ENCODE data around the gene ALOX5AP. TPM values are rescaled to one million over a fixed set of nuclear protein-coding genes. Genes with fewer than 3 reads are reported as not detected.

The ALOX5AP gene
- total and polyA plus RNA-seq, 9 of the 15 experiments (the other 6 are each of a cell fraction or from before 2014, with no cell fraction given), result 0.31 TPM; not detected in 8

GRCh38 chr13:30792285-30793000, 57.1 kb downstream of the ALOX5AP start:
- Histone ChIP-seq H3K9me1 (ENCODE audit: control insufficient read depth, insufficient read depth, low read length) (no peaks in the 10 kb centered on the region), H3K4me3 (no peak overlapping the region), H3K79me2 (ENCODE audit: control insufficient read depth, insufficient read depth, low read length) (no peaks in the 10 kb centered on the region), H2AFZ (ENCODE audit: low read depth, low read length) (no peak overlapping the region), H4K20me1 (replicated peaks; ENCODE audit: control insufficient read depth, insufficient read depth, low read length) (no peaks in the 10 kb centered on the region), H3K27ac (ENCODE audit: extremely low read depth, low read depth, low read length) (no peak overlapping the region), H3K9ac (ENCODE audit: insufficient read depth in 1 of 2, low read depth in 2 of 2, low read length in 2 of 2) (no peak overlapping the region), H3K4me2 (ENCODE audit: insufficient read depth, low read length) (no peak overlapping the region), H3K4me1 (replicated peaks in 1 of 2; ENCODE audit: control insufficient read depth in 2 of 2, insufficient read depth in 2 of 2, low read length in 2 of 2) (no peaks in the 10 kb centered on the region; a peak in 1 of 5 replicates), H3K9me3 (replicated peaks; ENCODE audit: control insufficient read depth, insufficient read depth, low read depth, low read length) (no peaks in the 10 kb centered on the region), H3K27me3 (ENCODE audit: control insufficient read depth in 2 of 2, insufficient read depth in 2 of 2, low read length in 2 of 2) (peaks cover 0 to 26% of the 10 kb centered on the region in 2 experiments; a peak in 2 of 5 replicates), H3K36me3 (ENCODE audit: control insufficient read depth, insufficient read depth, low read length) (no peaks in the 10 kb centered on the region)
- DNase-seq (ENCODE audit: extremely low read depth in 1 of 4, low spot score in 3 of 4) (peak in 1 of 4 experiments; percentile 3), FAIRE-seq (no peak), ATAC-seq (peak; percentile 44; the same call in 1 of the 3 replicates)
- intact Hi-C loops (cut with micrococcal nuclease), result no loop called here
- in situ Hi-C loops (cut with MboI), result loop anchor here (10.0 kb wide), 1 partner anchor 668 kb away; no protein-coding TSS in a partner anchor
- 0% methylated on average over 8 of the region's 12 CpGs for WGBS (ENCODE audit: insufficient coverage, low coverage, missing lambda C conversion rate)
- CTCF ChIA-PET (ENCODE audit: low intra/inter-chr PET ratio), result no interaction called here
- BruUV-seq (replicated peaks), result no TSS peak
- POLR2A ChIA-PET, result no interaction called here
- no peak for TF ChIP-seq PHF20 (IDR thresholded peaks at IDR 0.05; ENCODE audit: partially characterized antibody)
- no peak for TF ChIP-seq ZNF639 (CRISPR knock-in tag; conservative IDR thresholded peaks at IDR 0.05 in 1 of 2, IDR thresholded peaks at IDR 0.05 in 1 of 2)
- no peak for TF ChIP-seq TSHZ1 (CRISPR knock-in tag; IDR thresholded peaks at IDR 0.05)
- TF ChIP-seq ZNF436 (CRISPR knock-in tag; IDR thresholded peaks at IDR 0.05), result no peak
- TF ChIP-seq RERE (CRISPR knock-in tag; IDR thresholded peaks at IDR 0.05; ENCODE audit: borderline replicate concordance), result no peak
- TF ChIP-seq MLX (CRISPR knock-in tag; conservative IDR thresholded peaks at IDR 0.05), result no peak

Measured in K562 (cell line).